Endothelial cell of umbilical vein (primary cell): Measurements from ENCODE around the gene AKT3. TPM values are rescaled to one million over a fixed set of nuclear protein-coding genes. Genes with fewer than 3 reads are reported as not detected.

Source experiments
- BruUV-seq: library from RNA; stranded (reverse); fragments of 400-500 nt; replicated peaks from 2 replicates; lab custom pipeline; 2021; lab: Mats Ljungman, UMichigan
- CTCF ChIA-PET: fragments of 300-600, 350-600 bp; sonication (Branson Sonifier 250); formaldehyde crosslinking; loops from one replicate; lab custom pipeline; 2021; ENCODE audit warnings: antibody characterized with exemption, inconsistent platforms; lab: Charles Lee
- POLR2A ChIA-PET: fragments of 300-600, 350-600 bp; sonication (Branson Sonifier 250); formaldehyde crosslinking; loops from one replicate; lab custom pipeline; 2021; ENCODE audit warnings: antibody characterized with exemption, inconsistent platforms; lab: Charles Lee
- DNase-seq: peaks from one replicate; pipeline ENCODE4 v3.0.0-alpha.2; 2011; ENCODE audit warnings: low read depth, low spot score
- FAIRE-seq: peaks from 2 replicates; lab custom pipeline; 2011; peaks lifted over from hg19 to GRCh38; lab: Jason Lieb, UNC
- H2AFZ ChIP-seq: 2 replicates; pipeline ENCODE4 v1.6.0; 2012; ENCODE audit warnings: low read depth, low read length, control low read depth, inconsistent platforms
- H3K27ac ChIP-seq: 2 replicates; pipeline ENCODE4 v1.5.1; 2011; ENCODE audit warnings: low read depth, mild to moderate bottlenecking, control low read depth, low read length, moderate library complexity; ENCODE audit not compliant: insufficient read depth
- H3K27me3 ChIP-seq, 2 experiments: 2 replicates each; pipeline versions ENCODE4 v1.6.0 to v1.6.1; 2011; ENCODE audit warnings: low read length in 2 of 2, mixed read lengths in 1 of 2; ENCODE audit not compliant: control insufficient read depth in 2 of 2, insufficient read depth in 2 of 2
- H3K36me3 ChIP-seq, 2 experiments: 2 replicates in 1 of 2; 3 replicates in 1 of 2; pipeline ENCODE4 v1.5.1; 2011; ENCODE audit warnings: low read length in 2 of 2, mild to moderate bottlenecking in 1 of 2, moderate library complexity in 1 of 2; ENCODE audit not compliant: control insufficient read depth in 2 of 2, insufficient read depth in 2 of 2; ENCODE audit errors: extremely low read depth in 1 of 2
- H3K4me1 ChIP-seq: 3 replicates; pipeline ENCODE4 v1.5.1; 2011; ENCODE audit warnings: mild to moderate bottlenecking, low read length; ENCODE audit not compliant: control insufficient read depth, insufficient read depth; ENCODE audit errors: extremely low read depth
- H3K4me2 ChIP-seq: 2 replicates; pipeline ENCODE4 v1.6.1; 2011; ENCODE audit warnings: low read length, control low read depth, mixed read lengths; ENCODE audit not compliant: insufficient read depth
- H3K4me3 ChIP-seq, 3 experiments: fragments of 200-600 bp in 1 of 3; sonication (generic), shearing (Covaris generic) in 1 of 3; replicated peaks in 1 of 3; 2 replicates each; pipeline ENCODE4 v1.5.1; 2011 to 2016; ENCODE audit warnings: control low read depth in 3 of 3, low read length in 3 of 3, mild to moderate bottlenecking in 2 of 3, inconsistent platforms in 1 of 3, low read depth in 1 of 3, moderate library complexity in 1 of 3; ENCODE audit not compliant: insufficient read depth in 1 of 3
- H3K79me2 ChIP-seq: 2 replicates; pipeline ENCODE4 v1.6.0; 2012; ENCODE audit warnings: low read length, inconsistent platforms; ENCODE audit not compliant: control insufficient read depth, insufficient read depth
- H3K9ac ChIP-seq: replicated peaks from 2 replicates; pipeline ENCODE3; 2011; ENCODE audit warnings: low read length, control low read depth; ENCODE audit not compliant: insufficient read depth; ENCODE audit errors: extremely low read depth
- H3K9me1 ChIP-seq: replicated peaks from 3 replicates; pipeline ENCODE4 v1.6.0; 2011; ENCODE audit warnings: mild to moderate bottlenecking, low read length; ENCODE audit not compliant: control insufficient read depth, insufficient read depth; ENCODE audit errors: extremely low read depth
- H3K9me3 ChIP-seq: replicated peaks from 2 replicates; pipeline ENCODE4 v1.5.1; 2012; ENCODE audit warnings: low read length, inconsistent platforms; ENCODE audit not compliant: control insufficient read depth, insufficient read depth
- H4K20me1 ChIP-seq: replicated peaks from 2 replicates; pipeline ENCODE3; 2011; ENCODE audit warnings: mild to moderate bottlenecking, low read length; ENCODE audit not compliant: control insufficient read depth, insufficient read depth; ENCODE audit errors: extremely low read depth
- EZH2 ChIP-seq: IDR thresholded peaks from 2 replicates; pipeline ENCODE4 v1.6.1; 2012; ENCODE audit warnings: borderline replicate concordance, low read depth, mild to moderate bottlenecking, moderate library complexity, low read length, inconsistent platforms; ENCODE audit not compliant: severe bottlenecking
- FOS ChIP-seq: IDR thresholded peaks from 2 replicates; pipeline ENCODE4 v1.6.1; 2011; ENCODE audit warnings: mild to moderate bottlenecking, low read length, moderate library complexity, borderline replicate concordance; ENCODE audit not compliant: insufficient read depth
- GATA2 ChIP-seq: IDR thresholded peaks from 2 replicates; pipeline ENCODE4 v1.7.0; 2011; ENCODE audit warnings: low read depth, mild to moderate bottlenecking, moderate library complexity, mixed read lengths, low read length; ENCODE audit not compliant: insufficient read length, insufficient read depth
- JUN ChIP-seq: IDR thresholded peaks from 2 replicates; pipeline ENCODE4 v1.6.1; 2011; ENCODE audit warnings: borderline replicate concordance, low read depth; ENCODE audit not compliant: insufficient read length, insufficient read depth
- MYC ChIP-seq: IDR thresholded peaks from one replicate; pipeline ENCODE4 v1.6.1; 2011; ENCODE audit warnings: mild to moderate bottlenecking, low read depth, low read length
- POLR2A ChIP-seq: IDR thresholded peaks from 2 replicates; pipeline ENCODE4 v1.6.1; 2012; ENCODE audit warnings: low read depth, mild to moderate bottlenecking, control low read depth, low read length
- POLR2AphosphoS5 ChIP-seq: IDR thresholded peaks from 2 replicates; pipeline ENCODE4 v1.6.1; 2012; ENCODE audit warnings: low read depth, mild to moderate bottlenecking, control low read depth, low read length, moderate library complexity; ENCODE audit not compliant: insufficient read depth
- dilution Hi-C: fragments of 300-500 bp; cut with MboI; formaldehyde crosslinking; loops from one replicate; pipeline ENCODE4 v1.15.0; 2019; ENCODE audit warnings: low sequenced_read_pairs; ENCODE audit not compliant: extremely low pct_ligation_motif_present
- intact Hi-C: fragments of 100-400 bp; cut with micrococcal nuclease; formaldehyde crosslinking; loops from one replicate; pipeline ENCODE4 v1.10.0; 2022
- polyA plus RNA-seq, 4 experiments: library from polyadenylated mRNA; depleted of rRNA in 3 of 4; stranded (reverse) in 3 of 4; unstranded in 1 of 4; fragments of >200 nt; gene quantifications; 2 replicates each; pipeline versions ENCODE4 v1.2.1 to v1.2.3, GENCODE V29; 2011 to 2012; ENCODE audit warnings: missing spikeins in 1 of 4
- total RNA-seq: library from RNA; stranded (reverse); gene quantifications from 2 replicates; pipeline ENCODE4 v1.2.3, GENCODE V29; 2021
- TF ChIP-seq, protein P1 (sequence below): IDR thresholded peaks from 2 replicates; pipeline ENCODE4 v1.6.1; 2011; ENCODE audit not compliant: insufficient read depth, insufficient read length
- TF ChIP-seq, protein P2 (sequence below), 2 donors: IDR thresholded peaks; 1 replicate in 1 of 2; 2 replicates in 1 of 2; pipeline ENCODE4 v1.5.1; 2011; ENCODE audit warnings: low read length in 2 of 2, mild to moderate bottlenecking in 2 of 2, moderate library complexity in 2 of 2, control low read depth in 1 of 2, inconsistent platforms in 1 of 2, low read depth in 1 of 2; ENCODE audit not compliant: insufficient read depth in 1 of 2; ENCODE audit errors: extremely low read depth in 1 of 2

Gene AKT3
- total and polyA plus RNA-seq, 2 donors (not counting 3 experiments of a cell fraction or from before 2014, with no cell fraction given): 20.6 to 97.1 TPM

DNA sequence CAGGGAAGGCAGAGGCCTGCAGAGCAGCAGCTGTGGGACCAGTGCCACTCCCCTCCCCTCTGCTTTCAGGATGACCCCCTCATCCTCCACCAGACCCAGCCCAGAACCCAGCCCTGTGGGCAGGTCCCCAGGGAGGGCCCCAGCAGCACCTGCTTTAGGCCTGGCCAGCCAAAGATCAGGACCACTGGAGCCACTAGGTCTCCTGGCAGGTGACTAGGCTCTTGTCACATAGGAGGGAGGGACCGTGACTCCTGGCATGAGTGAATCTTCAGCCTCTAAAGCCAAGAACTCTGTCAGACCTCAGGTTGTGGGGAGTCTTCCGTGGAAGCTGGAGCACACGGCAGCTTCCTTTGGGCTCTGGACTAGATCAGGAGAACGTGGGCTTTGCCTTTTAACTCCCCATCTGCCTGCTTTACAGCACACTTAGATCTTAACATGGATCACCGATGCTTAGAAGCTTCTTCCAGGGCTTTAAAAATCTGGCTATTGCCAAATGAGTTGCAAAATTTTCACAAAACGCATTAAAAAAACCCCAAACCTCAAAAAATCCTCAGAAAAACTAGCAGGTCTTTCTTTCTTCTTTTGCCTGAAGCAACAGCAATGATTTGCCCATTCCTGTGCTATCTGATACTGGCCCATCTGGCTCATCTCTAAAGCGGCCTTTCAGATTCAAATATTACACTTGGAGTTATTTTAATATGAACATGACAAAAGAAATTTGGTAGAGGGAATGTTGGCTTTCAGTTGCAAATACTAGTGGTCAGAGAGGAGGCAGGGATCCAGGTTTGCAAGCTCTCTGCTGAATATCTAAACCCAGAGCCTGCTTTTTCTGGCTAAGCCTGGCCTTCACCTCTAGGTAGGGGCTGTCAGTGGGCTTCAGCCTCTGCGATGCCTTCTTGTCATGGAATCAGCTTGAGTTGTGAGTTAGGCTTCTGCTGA, 359.0 kb downstream of the AKT3 start:
- Histone ChIP-seq H3K27me3 (no peaks in the 10 kb centered on the region), H2AFZ (no peak overlapping the region), H3K27ac (no peak overlapping the region), H3K9ac (no peak overlapping the region), H3K79me2 (no peaks in the 10 kb centered on the region), H3K9me1 (no peaks in the 10 kb centered on the region), H3K4me3 (no peak overlapping the region), H3K4me1 (no peaks in the 10 kb centered on the region), H3K9me3 (no peaks in the 10 kb centered on the region), H3K36me3 (peaks cover 2 to 4% of the 10 kb centered on the region in 2 experiments), H4K20me1 (no peaks in the 10 kb centered on the region), H3K4me2 (no peak overlapping the region)
- no TSS peak for BruUV-seq
- TF ChIP-seq POLR2AphosphoS5 (no peak), EZH2 (no peak), GATA2 (no peak), FOS (no peak), POLR2A (no peak), JUN (no peak), MYC (no peak)
- TF ChIP-seq, protein P1, sequence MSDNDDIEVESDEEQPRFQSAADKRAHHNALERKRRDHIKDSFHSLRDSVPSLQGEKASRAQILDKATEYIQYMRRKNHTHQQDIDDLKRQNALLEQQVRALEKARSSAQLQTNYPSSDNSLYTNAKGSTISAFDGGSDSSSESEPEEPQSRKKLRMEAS: no peak
- TF ChIP-seq, protein P2, sequence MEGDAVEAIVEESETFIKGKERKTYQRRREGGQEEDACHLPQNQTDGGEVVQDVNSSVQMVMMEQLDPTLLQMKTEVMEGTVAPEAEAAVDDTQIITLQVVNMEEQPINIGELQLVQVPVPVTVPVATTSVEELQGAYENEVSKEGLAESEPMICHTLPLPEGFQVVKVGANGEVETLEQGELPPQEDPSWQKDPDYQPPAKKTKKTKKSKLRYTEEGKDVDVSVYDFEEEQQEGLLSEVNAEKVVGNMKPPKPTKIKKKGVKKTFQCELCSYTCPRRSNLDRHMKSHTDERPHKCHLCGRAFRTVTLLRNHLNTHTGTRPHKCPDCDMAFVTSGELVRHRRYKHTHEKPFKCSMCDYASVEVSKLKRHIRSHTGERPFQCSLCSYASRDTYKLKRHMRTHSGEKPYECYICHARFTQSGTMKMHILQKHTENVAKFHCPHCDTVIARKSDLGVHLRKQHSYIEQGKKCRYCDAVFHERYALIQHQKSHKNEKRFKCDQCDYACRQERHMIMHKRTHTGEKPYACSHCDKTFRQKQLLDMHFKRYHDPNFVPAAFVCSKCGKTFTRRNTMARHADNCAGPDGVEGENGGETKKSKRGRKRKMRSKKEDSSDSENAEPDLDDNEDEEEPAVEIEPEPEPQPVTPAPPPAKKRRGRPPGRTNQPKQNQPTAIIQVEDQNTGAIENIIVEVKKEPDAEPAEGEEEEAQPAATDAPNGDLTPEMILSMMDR (IDR thresholded peaks at IDR 0.05; ENCODE audit: extremely low read depth in 1 of 2, insufficient read depth in 1 of 2, low read depth in 1 of 2, low read length in 2 of 2): no peak
- POLR2A ChIA-PET: no interaction called here
- FAIRE-seq: no peak
- CTCF ChIA-PET: interaction anchor here (1.0 to 1.2 kb wide), 3 partner anchors 16 to 147 kb away, joined by 3 read pairs; no protein-coding TSS in a partner anchor
- dilution Hi-C loops (no loop called here), intact Hi-C loops (no loop called here)
- no peak for DNase-seq
